Fibroblast of pulmonary artery (primary cell): ENCODE results near the gene AHNAK2.
"Not testable (repeated sequence)": the region's sequence is repeated elsewhere in the genome, so short reads cannot be mapped to it uniquely, and the experiment has no call there.

Experiments
- DNase-seq: peaks from one replicate; pipeline ENCODE4 v3.0.0-alpha.2; 2010; ENCODE audit warnings: low read depth
- H3K4me3 ChIP-seq: replicated peaks from 2 replicates; pipeline ENCODE4 v1.5.1; 2011; ENCODE audit warnings: low read depth, mild to moderate bottlenecking, control low read depth, low read length, moderate library complexity
- CTCF ChIP-seq: IDR thresholded peaks from 2 replicates; pipeline ENCODE4 v1.5.1; 2011; ENCODE audit warnings: mild to moderate bottlenecking, control low read depth, low read length, inconsistent platforms; ENCODE audit errors: missing control alignments

AHNAK2 gene

GRCh38 chr14:104893435-104894207 lies 84.6 kb downstream of the AHNAK2 start:
- DNase-seq, result no peak
- no peak overlapping the region for H3K4me3 ChIP-seq
- no peak for TF ChIP-seq CTCF

- no peak overlapping the region for H3K4me3 ChIP-seq
- TF ChIP-seq CTCF, result no peak
Observed at GRCh38 chr14:104892531-104893434, 85.4 kb downstream of the AHNAK2 start.

GRCh38 chr14:104891664-104892530 lies 86.3 kb downstream of the AHNAK2 start:
- no peak for DNase-seq
- H3K4me3 ChIP-seq, result no peak overlapping the region
- no peak for TF ChIP-seq CTCF

More at GRCh38 chr14:104892531-104893434, 85.4 kb downstream of the AHNAK2 start:
- DNase-seq, result no peak

- no peak overlapping the region for H3K4me3 ChIP-seq
- TF ChIP-seq CTCF, result no peak
- DNase-seq, result no peak
Observed at GRCh38 chr14:104891121-104891551, 87.0 kb downstream of the AHNAK2 start.

GRCh38 chr14:104890292-104890691 lies 87.9 kb downstream of the AHNAK2 start:
- not testable (repeated sequence) for H3K4me3 ChIP-seq, DNase-seq

- no peak for TF ChIP-seq CTCF
Observed at GRCh38 chr14:104889375-104889757, 88.8 kb downstream of the AHNAK2 start.

More at GRCh38 chr14:104889375-104889757, 88.8 kb downstream of the AHNAK2 start:
- DNase-seq, result no peak
- no peak overlapping the region for H3K4me3 ChIP-seq
